HepG2 (cell line): ENCODE results near the gene SEBOX. TPM values are rescaled to one million over a fixed set of nuclear protein-coding genes. Genes with fewer than 3 reads are reported as not detected.

Experiments used
- CREB1 ChIP-seq, 2 experiments: fragments of 450-650 bp in 1 of 2; IDR thresholded peaks; 2 replicates each; pipeline ENCODE4 v1.6.1; 2016 to 2017; ENCODE audit warnings: control low read depth in 1 of 2, mild to moderate bottlenecking in 1 of 2, missing compliant biosample characterization in 1 of 2, missing genetic modification characterization in 1 of 2
- ETV6 ChIP-seq: sonication (generic); formaldehyde crosslinking; conservative IDR thresholded peaks from 2 replicates; pipeline ENCODE4 v1.4.0; 2020; ENCODE audit warnings: missing genetic modification reagents
- HOXD1 ChIP-seq: sonication (generic); formaldehyde crosslinking; IDR thresholded peaks from 2 replicates; pipeline ENCODE4 v1.5.0; 2020; ENCODE audit warnings: missing genetic modification reagents
- KAT8 ChIP-seq: IDR thresholded peaks from 2 replicates; pipeline ENCODE4 v1.6.1; 2016; ENCODE audit warnings: missing genetic modification reagents, missing compliant biosample characterization
- POLR2A ChIP-seq, 2 experiments: IDR thresholded peaks; 2 replicates each; pipeline ENCODE4 v1.6.1; 2011; ENCODE audit warnings: low read depth in 2 of 2, low read length in 2 of 2, mild to moderate bottlenecking in 1 of 2, moderate library complexity in 1 of 2; ENCODE audit not compliant: insufficient read depth in 1 of 2
- SKI ChIP-seq: fragments of 450-650 bp; IDR thresholded peaks from one replicate; pipeline ENCODE4 v1.6.1; 2018; ENCODE audit warnings: mild to moderate bottlenecking; ENCODE audit not compliant: partially characterized antibody
- YEATS2 ChIP-seq: sonication (generic); formaldehyde crosslinking; IDR thresholded peaks from 2 replicates; pipeline ENCODE4 v1.4.0; 2020; ENCODE audit warnings: missing genetic modification reagents, borderline replicate concordance
- YEATS4 ChIP-seq: sonication (generic); formaldehyde crosslinking; IDR thresholded peaks from 2 replicates; pipeline ENCODE4 v1.4.0; 2020; ENCODE audit warnings: missing genetic modification reagents, borderline replicate concordance
- ZNF660 ChIP-seq: sonication (generic); formaldehyde crosslinking; IDR thresholded peaks from 2 replicates; pipeline ENCODE4 v1.5.1; 2020; ENCODE audit warnings: mild to moderate bottlenecking, low read depth, missing genetic modification reagents, borderline replicate concordance
- ZSCAN22 ChIP-seq: sonication (generic); formaldehyde crosslinking; IDR thresholded peaks from 2 replicates; pipeline ENCODE4 v1.4.0; 2020; ENCODE audit warnings: mild to moderate bottlenecking, missing genetic modification reagents
- ZZZ3 ChIP-seq: sonication (generic); formaldehyde crosslinking; IDR thresholded peaks from 2 replicates; pipeline ENCODE4 v1.4.0; 2020; ENCODE audit warnings: missing genetic modification reagents, mild to moderate bottlenecking, borderline replicate concordance
- polyA plus RNA-seq, 8 experiments: library from polyadenylated mRNA; depleted of rRNA in 3 of 8; stranded (reverse) in 7 of 8; unstranded in 1 of 8; fragments of >200 nt; fragmentation: Illumina TruSeq in 4 of 8; extraction: Trizol in 4 of 8; gene quantifications; 2 replicates each; pipeline versions ENCODE4 v1.2.1 to v1.2.3, GENCODE V29; 2011 to 2016; ENCODE audit warnings: low read depth in 4 of 8, missing spikeins in 1 of 8, mixed read lengths in 1 of 8; ENCODE audit not compliant: insufficient read depth in 1 of 8
- total RNA-seq, 5 experiments: library from RNA; depleted of rRNA; stranded (reverse); fragments of >200 nt; fragmentation: Illumina TruSeq; extraction: Trizol; gene quantifications; 2 replicates each; pipeline ENCODE4 v1.2.3, GENCODE V29; 2016; ENCODE audit warnings: low read depth in 1 of 5
- TF ChIP-seq, protein P1 (sequence below): sonication (generic); formaldehyde crosslinking; IDR thresholded peaks from 2 replicates; pipeline ENCODE4 v1.4.0; 2020; ENCODE audit warnings: mild to moderate bottlenecking, missing genetic modification reagents
- TF ChIP-seq, protein P2 (sequence below): sonication (generic); formaldehyde crosslinking; IDR thresholded peaks from 2 replicates; pipeline ENCODE4 v1.4.0; 2020; ENCODE audit warnings: missing genetic modification reagents
- TF ChIP-seq, protein P3 (sequence below), 2 experiments: fragments of 450-650 bp in 1 of 2; sonication (generic) in 1 of 2; formaldehyde crosslinking; IDR thresholded peaks; 2 replicates each; pipeline versions ENCODE4 v1.5.0 to v1.8.0; 2020 to 2022; ENCODE audit warnings: mild to moderate bottlenecking in 1 of 2, missing genetic modification reagents in 1 of 2
- TF ChIP-seq, protein P4 (sequence below): IDR thresholded peaks from 2 replicates; pipeline ENCODE4 v1.4.0; 2020; ENCODE audit warnings: mild to moderate bottlenecking, missing genetic modification reagents
- TF ChIP-seq, protein P5 (sequence below): sonication (generic); formaldehyde crosslinking; IDR thresholded peaks from 2 replicates; pipeline ENCODE4 v1.4.0; 2020; ENCODE audit warnings: missing genetic modification reagents

SEBOX gene
- total and polyA plus RNA-seq, 2 of the 13 experiments (the other 11 are each of a cell fraction or from before 2014, with no cell fraction given): not detected

DNA sequence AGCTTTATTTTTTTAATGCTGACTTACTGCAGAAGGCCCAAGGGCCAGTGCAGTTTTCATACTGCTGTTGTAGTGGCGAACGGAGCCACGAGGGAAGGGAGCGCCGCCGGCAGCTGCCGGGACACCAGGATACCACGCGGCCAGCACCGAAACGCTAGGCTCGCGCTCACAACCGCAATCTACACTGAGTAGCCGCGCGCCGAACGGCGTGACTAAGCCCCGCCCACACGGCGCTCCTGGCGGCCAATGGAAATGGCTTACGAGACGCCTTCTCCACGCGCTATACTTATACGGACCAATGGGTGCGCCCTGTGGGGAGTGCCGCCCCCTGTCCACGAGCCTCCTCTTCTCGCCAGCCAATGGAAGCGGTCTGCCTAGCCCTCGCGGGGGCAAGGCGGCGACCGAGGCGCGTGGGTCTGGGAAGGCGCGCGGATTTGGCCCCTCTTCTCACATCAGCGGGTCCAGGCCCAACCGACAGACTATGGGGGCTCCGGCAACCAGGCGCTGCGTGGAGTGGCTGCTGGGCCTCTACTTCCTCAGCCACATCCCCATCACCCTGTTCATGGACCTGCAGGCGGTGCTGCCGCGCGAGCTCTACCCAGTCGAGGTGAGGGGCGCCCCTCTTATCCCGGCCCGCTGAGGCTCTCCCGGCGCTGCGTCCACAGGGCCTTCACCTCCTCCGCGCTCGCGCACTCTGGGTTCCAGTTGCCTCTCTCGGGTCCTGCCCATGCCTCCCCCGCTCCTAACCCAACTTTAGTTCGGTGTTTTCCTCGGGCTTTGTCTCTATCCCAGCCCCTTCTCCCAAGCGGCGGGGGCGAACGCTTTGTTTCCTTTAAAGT, 46.0 kb downstream of the SEBOX start, which contains the start of gene TMEM97 (continued):
- TF ChIP-seq, protein P1, sequence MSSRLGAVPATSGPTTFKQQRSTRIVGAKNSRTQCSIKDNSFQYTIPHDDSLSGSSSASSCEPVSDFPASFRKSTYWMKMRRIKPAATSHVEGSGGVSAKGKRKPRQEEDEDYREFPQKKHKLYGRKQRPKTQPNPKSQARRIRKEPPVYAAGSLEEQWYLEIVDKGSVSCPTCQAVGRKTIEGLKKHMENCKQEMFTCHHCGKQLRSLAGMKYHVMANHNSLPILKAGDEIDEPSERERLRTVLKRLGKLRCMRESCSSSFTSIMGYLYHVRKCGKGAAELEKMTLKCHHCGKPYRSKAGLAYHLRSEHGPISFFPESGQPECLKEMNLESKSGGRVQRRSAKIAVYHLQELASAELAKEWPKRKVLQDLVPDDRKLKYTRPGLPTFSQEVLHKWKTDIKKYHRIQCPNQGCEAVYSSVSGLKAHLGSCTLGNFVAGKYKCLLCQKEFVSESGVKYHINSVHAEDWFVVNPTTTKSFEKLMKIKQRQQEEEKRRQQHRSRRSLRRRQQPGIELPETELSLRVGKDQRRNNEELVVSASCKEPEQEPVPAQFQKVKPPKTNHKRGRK: no peak
- TF ChIP-seq ETV6 (CRISPR knock-in tag): no peak
- TF ChIP-seq, protein P2, sequence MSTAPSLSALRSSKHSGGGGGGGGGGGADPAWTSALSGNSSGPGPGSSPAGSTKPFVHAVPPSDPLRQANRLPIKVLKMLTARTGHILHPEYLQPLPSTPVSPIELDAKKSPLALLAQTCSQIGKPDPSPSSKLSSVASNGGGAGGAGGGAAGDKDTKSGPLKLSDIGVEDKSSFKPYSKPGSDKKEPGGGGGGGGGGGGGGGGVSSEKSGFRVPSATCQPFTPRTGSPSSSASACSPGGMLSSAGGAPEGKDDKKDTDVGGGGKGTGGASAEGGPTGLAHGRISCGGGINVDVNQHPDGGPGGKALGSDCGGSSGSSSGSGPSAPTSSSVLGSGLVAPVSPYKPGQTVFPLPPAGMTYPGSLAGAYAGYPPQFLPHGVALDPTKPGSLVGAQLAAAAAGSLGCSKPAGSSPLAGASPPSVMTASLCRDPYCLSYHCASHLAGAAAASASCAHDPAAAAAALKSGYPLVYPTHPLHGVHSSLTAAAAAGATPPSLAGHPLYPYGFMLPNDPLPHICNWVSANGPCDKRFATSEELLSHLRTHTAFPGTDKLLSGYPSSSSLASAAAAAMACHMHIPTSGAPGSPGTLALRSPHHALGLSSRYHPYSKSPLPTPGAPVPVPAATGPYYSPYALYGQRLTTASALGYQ (CRISPR knock-in tag): peak; percentile 63
- TF ChIP-seq, protein P3, sequence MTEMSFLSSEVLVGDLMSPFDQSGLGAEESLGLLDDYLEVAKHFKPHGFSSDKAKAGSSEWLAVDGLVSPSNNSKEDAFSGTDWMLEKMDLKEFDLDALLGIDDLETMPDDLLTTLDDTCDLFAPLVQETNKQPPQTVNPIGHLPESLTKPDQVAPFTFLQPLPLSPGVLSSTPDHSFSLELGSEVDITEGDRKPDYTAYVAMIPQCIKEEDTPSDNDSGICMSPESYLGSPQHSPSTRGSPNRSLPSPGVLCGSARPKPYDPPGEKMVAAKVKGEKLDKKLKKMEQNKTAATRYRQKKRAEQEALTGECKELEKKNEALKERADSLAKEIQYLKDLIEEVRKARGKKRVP (CRISPR knock-in tag; IDR thresholded peaks at IDR 0.05): peak in 1 of 2 experiments; percentile 36; a peak in 1 of 4 replicates
- TF ChIP-seq, protein P4, sequence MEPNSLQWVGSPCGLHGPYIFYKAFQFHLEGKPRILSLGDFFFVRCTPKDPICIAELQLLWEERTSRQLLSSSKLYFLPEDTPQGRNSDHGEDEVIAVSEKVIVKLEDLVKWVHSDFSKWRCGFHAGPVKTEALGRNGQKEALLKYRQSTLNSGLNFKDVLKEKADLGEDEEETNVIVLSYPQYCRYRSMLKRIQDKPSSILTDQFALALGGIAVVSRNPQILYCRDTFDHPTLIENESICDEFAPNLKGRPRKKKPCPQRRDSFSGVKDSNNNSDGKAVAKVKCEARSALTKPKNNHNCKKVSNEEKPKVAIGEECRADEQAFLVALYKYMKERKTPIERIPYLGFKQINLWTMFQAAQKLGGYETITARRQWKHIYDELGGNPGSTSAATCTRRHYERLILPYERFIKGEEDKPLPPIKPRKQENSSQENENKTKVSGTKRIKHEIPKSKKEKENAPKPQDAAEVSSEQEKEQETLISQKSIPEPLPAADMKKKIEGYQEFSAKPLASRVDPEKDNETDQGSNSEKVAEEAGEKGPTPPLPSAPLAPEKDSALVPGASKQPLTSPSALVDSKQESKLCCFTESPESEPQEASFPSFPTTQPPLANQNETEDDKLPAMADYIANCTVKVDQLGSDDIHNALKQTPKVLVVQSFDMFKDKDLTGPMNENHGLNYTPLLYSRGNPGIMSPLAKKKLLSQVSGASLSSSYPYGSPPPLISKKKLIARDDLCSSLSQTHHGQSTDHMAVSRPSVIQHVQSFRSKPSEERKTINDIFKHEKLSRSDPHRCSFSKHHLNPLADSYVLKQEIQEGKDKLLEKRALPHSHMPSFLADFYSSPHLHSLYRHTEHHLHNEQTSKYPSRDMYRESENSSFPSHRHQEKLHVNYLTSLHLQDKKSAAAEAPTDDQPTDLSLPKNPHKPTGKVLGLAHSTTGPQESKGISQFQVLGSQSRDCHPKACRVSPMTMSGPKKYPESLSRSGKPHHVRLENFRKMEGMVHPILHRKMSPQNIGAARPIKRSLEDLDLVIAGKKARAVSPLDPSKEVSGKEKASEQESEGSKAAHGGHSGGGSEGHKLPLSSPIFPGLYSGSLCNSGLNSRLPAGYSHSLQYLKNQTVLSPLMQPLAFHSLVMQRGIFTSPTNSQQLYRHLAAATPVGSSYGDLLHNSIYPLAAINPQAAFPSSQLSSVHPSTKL (CRISPR knock-in tag): no peak; the same call in 1 of the 2 replicates
- peak; percentile 66 for TF ChIP-seq KAT8 (CRISPR knock-in tag)
- TF ChIP-seq ZSCAN22 (CRISPR knock-in tag): peak; percentile 81
- TF ChIP-seq HOXD1: peak; percentile 65; the same call in 1 of the 2 replicates
- TF ChIP-seq ZNF660: no peak; the same call in 1 of the 2 replicates
- TF ChIP-seq POLR2A (IDR thresholded peaks at IDR 0.05; ENCODE audit: insufficient read depth in 1 of 2, low read depth in 2 of 2, low read length in 2 of 2): peak; percentile 80 to 88
- peak; percentile 86 for TF ChIP-seq CREB1 (IDR thresholded peaks at IDR 0.05)
- peak; percentile 91 for TF ChIP-seq CREB1 (CRISPR knock-in tag; IDR thresholded peaks at IDR 0.05)
- TF ChIP-seq, protein P5, sequence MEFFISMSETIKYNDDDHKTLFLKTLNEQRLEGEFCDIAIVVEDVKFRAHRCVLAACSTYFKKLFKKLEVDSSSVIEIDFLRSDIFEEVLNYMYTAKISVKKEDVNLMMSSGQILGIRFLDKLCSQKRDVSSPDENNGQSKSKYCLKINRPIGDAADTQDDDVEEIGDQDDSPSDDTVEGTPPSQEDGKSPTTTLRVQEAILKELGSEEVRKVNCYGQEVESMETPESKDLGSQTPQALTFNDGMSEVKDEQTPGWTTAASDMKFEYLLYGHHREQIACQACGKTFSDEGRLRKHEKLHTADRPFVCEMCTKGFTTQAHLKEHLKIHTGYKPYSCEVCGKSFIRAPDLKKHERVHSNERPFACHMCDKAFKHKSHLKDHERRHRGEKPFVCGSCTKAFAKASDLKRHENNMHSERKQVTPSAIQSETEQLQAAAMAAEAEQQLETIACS: peak; percentile 72
- TF ChIP-seq YEATS4 (CRISPR knock-in tag): peak; percentile 68; the same call in 1 of the 2 replicates
- 0 out of 2 replicates have a peak, but pooled peaks have one; percentile 32 for TF ChIP-seq YEATS2 (CRISPR knock-in tag)
- peak; percentile 67; the same call in 1 of the 2 replicates for TF ChIP-seq ZZZ3 (CRISPR knock-in tag)
- no peak for TF ChIP-seq SKI
